WTC11 (cell line): Measurements from ENCODE around the gene MYO3A. TPM values are rescaled to one million over a fixed set of nuclear protein-coding genes. Genes with fewer than 3 reads are reported as not detected.
A peak's percentile ranks its signal among the peaks of the same experiment; 100 is the strongest.

Experiments
- ATAC-seq: fragments of 200-7000 bp; cut with Tn5 transposase; 2 replicates; pipeline ENCODE4 v1.10.0; 2021; ENCODE audit warnings: mild to moderate bottlenecking, moderate library complexity
- CTCF ChIA-PET: fragments of 300-600 bp; sonication (Branson Sonifier 250); formaldehyde crosslinking; loops from one replicate; lab custom pipeline; 2021; ENCODE audit warnings: antibody characterized with exemption; lab: Charles Lee
- POLR2A ChIA-PET: fragments of 350-600 bp; sonication (Branson Sonifier 250); formaldehyde crosslinking; loops from one replicate; lab custom pipeline; 2021; ENCODE audit warnings: antibody characterized with exemption; lab: Charles Lee
- DNase-seq: peaks from one replicate; pipeline ENCODE4 v3.0.0; 2021; ENCODE audit warnings: low spot score
- H3K27ac Mint-ChIP-seq: 2 replicates; pipeline ENCODE4 v1.8.0; 2021; ENCODE audit warnings: mixed read lengths
- H3K27me3 Mint-ChIP-seq: 2 replicates; pipeline ENCODE4 v1.8.0; 2021; ENCODE audit warnings: low read depth, mild to moderate bottlenecking, moderate library complexity, mixed read lengths
- H3K36me3 Mint-ChIP-seq: 2 replicates; pipeline ENCODE4 v1.8.0; 2021; ENCODE audit warnings: mixed read lengths
- H3K4me1 Mint-ChIP-seq: 2 replicates; pipeline ENCODE4 v1.8.0; 2022; ENCODE audit warnings: mixed read lengths
- H3K4me3 Mint-ChIP-seq: 2 replicates; pipeline ENCODE4 v1.8.0; 2021; ENCODE audit warnings: mild to moderate bottlenecking, moderate library complexity, mixed read lengths
- H3K9me3 Mint-ChIP-seq: 2 replicates; pipeline ENCODE4 v1.8.0; 2021; ENCODE audit warnings: mixed read lengths
- ATF3 ChIP-seq: sonication (generic); formaldehyde crosslinking; conservative IDR thresholded peaks from 2 replicates; pipeline ENCODE4 v1.8.1; 2022; ENCODE audit warnings: mild to moderate bottlenecking, missing genetic modification reagents
- FOXJ3 ChIP-seq: sonication (generic); formaldehyde crosslinking; IDR thresholded peaks from 2 replicates; pipeline ENCODE4 v1.9.0; 2021; ENCODE audit warnings: missing genetic modification reagents, mild to moderate bottlenecking, borderline replicate concordance
- GTF2I ChIP-seq: fragments of 250-450 bp; sonication (Bioruptor Pico); conservative IDR thresholded peaks from 2 replicates; pipeline ENCODE4 v1.4.0; 2021; ENCODE audit warnings: mild to moderate bottlenecking
- HMGXB4 ChIP-seq: sonication (generic); formaldehyde crosslinking; IDR thresholded peaks from 2 replicates; pipeline ENCODE4 v1.8.1; 2023; ENCODE audit warnings: mild to moderate bottlenecking, moderate library complexity, missing genetic modification reagents
- MXD4 ChIP-seq: fragments of 250-450 bp; sonication (Bioruptor Pico); IDR thresholded peaks from 2 replicates; pipeline ENCODE4 v1.8.0; 2021; ENCODE audit warnings: mild to moderate bottlenecking, moderate library complexity, borderline replicate concordance
- NFATC4 ChIP-seq: fragments of 250-450 bp; sonication (Bioruptor Pico); IDR thresholded peaks from 2 replicates; pipeline ENCODE4 v1.9.0; 2021; ENCODE audit warnings: mild to moderate bottlenecking
- NFYB ChIP-seq: sonication (generic); formaldehyde crosslinking; conservative IDR thresholded peaks from 2 replicates; pipeline ENCODE4 v1.8.0; 2022; ENCODE audit warnings: low read depth, missing genetic modification reagents
- NR2C2 ChIP-seq: sonication (generic); formaldehyde crosslinking; IDR thresholded peaks from 2 replicates; pipeline ENCODE4 v1.8.0; 2022; ENCODE audit warnings: mild to moderate bottlenecking, missing genetic modification reagents
- SMAD4 ChIP-seq: sonication (generic); formaldehyde crosslinking; IDR thresholded peaks from 2 replicates; pipeline ENCODE4 v1.8.0; 2022; ENCODE audit warnings: mild to moderate bottlenecking, missing genetic modification reagents
- SOX15 ChIP-seq: fragments of 250-450 bp; sonication (Bioruptor Pico); IDR thresholded peaks from 2 replicates; pipeline ENCODE4 v1.9.0; 2021; ENCODE audit warnings: mild to moderate bottlenecking
- TP53 ChIP-seq: sonication (generic); formaldehyde crosslinking; IDR thresholded peaks from 2 replicates; pipeline ENCODE4 v1.8.1; 2023; ENCODE audit warnings: mild to moderate bottlenecking, missing genetic modification reagents
- USF2 ChIP-seq: sonication (generic); formaldehyde crosslinking; IDR thresholded peaks from 2 replicates; pipeline ENCODE4 v1.8.1; 2023; ENCODE audit warnings: mild to moderate bottlenecking, missing genetic modification reagents, moderate library complexity
- ZMAT4 ChIP-seq: fragments of 250-450 bp; sonication (Bioruptor Pico); IDR thresholded peaks from 2 replicates; pipeline ENCODE4 v1.9.0; 2021; ENCODE audit warnings: mild to moderate bottlenecking
- ZNF138 ChIP-seq: sonication (generic); formaldehyde crosslinking; conservative IDR thresholded peaks from 2 replicates; pipeline ENCODE4 v1.8.1; 2022; ENCODE audit warnings: mild to moderate bottlenecking, moderate library complexity, missing genetic modification reagents
- ZNF317 ChIP-seq: sonication (generic); formaldehyde crosslinking; IDR thresholded peaks from 2 replicates; pipeline ENCODE4 v1.8.1; 2023; ENCODE audit warnings: low read depth, mild to moderate bottlenecking, moderate library complexity, missing genetic modification reagents, borderline replicate concordance
- ZNF416 ChIP-seq: fragments of 250-450 bp; sonication (Bioruptor Pico); IDR thresholded peaks from 2 replicates; pipeline ENCODE4 v1.9.0; 2021; ENCODE audit warnings: mild to moderate bottlenecking, inconsistent platforms
- total RNA-seq: library from RNA; stranded (reverse); gene quantifications from 3 replicates; pipeline ENCODE4 v1.2.3, GENCODE V29; 2021
- TF ChIP-seq, protein P1 (sequence below): fragments of 250-450 bp; sonication (Bioruptor Pico); IDR thresholded peaks from 2 replicates; pipeline ENCODE4 v1.9.0; 2021; ENCODE audit warnings: mild to moderate bottlenecking
- TF ChIP-seq, protein P2 (sequence below): sonication (generic); formaldehyde crosslinking; IDR thresholded peaks from 2 replicates; pipeline ENCODE4 v1.8.0; 2022; ENCODE audit warnings: mild to moderate bottlenecking, missing genetic modification reagents
- TF ChIP-seq, protein P3 (sequence below): sonication (generic); formaldehyde crosslinking; IDR thresholded peaks from 2 replicates; pipeline ENCODE4 v1.8.0; 2022; ENCODE audit warnings: missing genetic modification reagents

The MYO3A gene
- total RNA-seq, 1 experiment from 2014 or later, result 3.7 TPM

GRCh38 chr10:26194275-26194674 lies 260.2 kb downstream of the MYO3A start:
- peaks cover 12% of the 10 kb centered on the region for H3K4me1 Mint-ChIP-seq
- DNase-seq, result no peak
- POLR2A ChIA-PET, result no interaction called here
- no peak overlapping the region for H3K27ac Mint-ChIP-seq
- no peak overlapping the region for H3K4me3 Mint-ChIP-seq
- ATAC-seq, result no peak
- CTCF ChIA-PET, result interaction anchor here (0.6 kb wide), 1 partner anchor 117 kb away, joined by 3 read pairs; no protein-coding TSS in a partner anchor
- 0 out of 2 replicates have a peak, but pooled peaks cover 2% of the 10 kb centered on the region for H3K9me3 Mint-ChIP-seq
- H3K27me3 Mint-ChIP-seq, result no peaks in the 10 kb centered on the region
- TF ChIP-seq ZNF416 (CRISPR knock-in tag), result no peak
- no peak for TF ChIP-seq NR2C2
- no peak for TF ChIP-seq HMGXB4
- TF ChIP-seq USF2 (CRISPR knock-in tag), result no peak
- no peaks in the 10 kb centered on the region for H3K36me3 Mint-ChIP-seq

DNA sequence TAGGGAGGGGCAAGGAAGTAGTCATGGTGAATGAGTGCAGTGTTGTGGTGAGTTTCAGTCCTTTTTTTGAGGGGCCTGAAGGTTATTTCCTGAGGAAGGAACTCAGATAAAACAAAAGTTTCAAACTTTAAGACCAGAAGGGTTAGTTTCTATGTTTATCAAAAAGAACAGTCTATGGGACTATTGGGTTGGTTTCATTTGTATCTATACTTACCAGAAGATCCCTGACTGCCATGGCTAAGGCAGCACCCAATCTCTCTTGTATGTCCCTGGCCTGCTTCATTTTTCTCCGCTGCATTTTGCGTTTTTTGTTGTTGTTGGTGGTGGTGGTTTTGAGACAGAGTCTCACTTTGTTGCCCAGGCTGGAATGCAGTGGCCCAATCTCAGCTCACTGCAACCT lies 263.2 kb downstream of the MYO3A start:
- Mint-ChIP-seq H3K36me3 (no peaks in the 10 kb centered on the region), H3K4me3 (no peak overlapping the region), H3K4me1 (peaks cover 27% of the 10 kb centered on the region), H3K27me3 (no peaks in the 10 kb centered on the region), H3K27ac (no peak overlapping the region), H3K9me3 (no peaks in the 10 kb centered on the region)
- POLR2A ChIA-PET, result no interaction called here
- TF ChIP-seq, protein P1, sequence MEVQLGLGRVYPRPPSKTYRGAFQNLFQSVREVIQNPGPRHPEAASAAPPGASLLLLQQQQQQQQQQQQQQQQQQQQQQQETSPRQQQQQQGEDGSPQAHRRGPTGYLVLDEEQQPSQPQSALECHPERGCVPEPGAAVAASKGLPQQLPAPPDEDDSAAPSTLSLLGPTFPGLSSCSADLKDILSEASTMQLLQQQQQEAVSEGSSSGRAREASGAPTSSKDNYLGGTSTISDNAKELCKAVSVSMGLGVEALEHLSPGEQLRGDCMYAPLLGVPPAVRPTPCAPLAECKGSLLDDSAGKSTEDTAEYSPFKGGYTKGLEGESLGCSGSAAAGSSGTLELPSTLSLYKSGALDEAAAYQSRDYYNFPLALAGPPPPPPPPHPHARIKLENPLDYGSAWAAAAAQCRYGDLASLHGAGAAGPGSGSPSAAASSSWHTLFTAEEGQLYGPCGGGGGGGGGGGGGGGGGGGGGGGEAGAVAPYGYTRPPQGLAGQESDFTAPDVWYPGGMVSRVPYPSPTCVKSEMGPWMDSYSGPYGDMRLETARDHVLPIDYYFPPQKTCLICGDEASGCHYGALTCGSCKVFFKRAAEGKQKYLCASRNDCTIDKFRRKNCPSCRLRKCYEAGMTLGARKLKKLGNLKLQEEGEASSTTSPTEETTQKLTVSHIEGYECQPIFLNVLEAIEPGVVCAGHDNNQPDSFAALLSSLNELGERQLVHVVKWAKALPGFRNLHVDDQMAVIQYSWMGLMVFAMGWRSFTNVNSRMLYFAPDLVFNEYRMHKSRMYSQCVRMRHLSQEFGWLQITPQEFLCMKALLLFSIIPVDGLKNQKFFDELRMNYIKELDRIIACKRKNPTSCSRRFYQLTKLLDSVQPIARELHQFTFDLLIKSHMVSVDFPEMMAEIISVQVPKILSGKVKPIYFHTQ (CRISPR knock-in tag), result no peak
- TF ChIP-seq TP53, result no peak
- TF ChIP-seq FOXJ3 (CRISPR knock-in tag), result no peak
- TF ChIP-seq, protein P2, sequence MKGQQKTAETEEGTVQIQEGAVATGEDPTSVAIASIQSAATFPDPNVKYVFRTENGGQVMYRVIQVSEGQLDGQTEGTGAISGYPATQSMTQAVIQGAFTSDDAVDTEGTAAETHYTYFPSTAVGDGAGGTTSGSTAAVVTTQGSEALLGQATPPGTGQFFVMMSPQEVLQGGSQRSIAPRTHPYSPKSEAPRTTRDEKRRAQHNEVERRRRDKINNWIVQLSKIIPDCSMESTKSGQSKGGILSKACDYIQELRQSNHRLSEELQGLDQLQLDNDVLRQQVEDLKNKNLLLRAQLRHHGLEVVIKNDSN, result no peak
- TF ChIP-seq USF2 (CRISPR knock-in tag), result no peak
- no peak for TF ChIP-seq ZNF416 (CRISPR knock-in tag)
- TF ChIP-seq ZNF317 (CRISPR knock-in tag), result no peak
- TF ChIP-seq GTF2I, result no peak
- no peak for TF ChIP-seq ZMAT4
- no peak for TF ChIP-seq NFYB (CRISPR knock-in tag)
- TF ChIP-seq SOX15 (CRISPR knock-in tag), result no peak
- no peak for TF ChIP-seq MXD4 (CRISPR knock-in tag)
- TF ChIP-seq ATF3, result no peak
- ATAC-seq, result no peak
- DNase-seq, result no peak
- CTCF ChIA-PET, result no interaction called here

DNA sequence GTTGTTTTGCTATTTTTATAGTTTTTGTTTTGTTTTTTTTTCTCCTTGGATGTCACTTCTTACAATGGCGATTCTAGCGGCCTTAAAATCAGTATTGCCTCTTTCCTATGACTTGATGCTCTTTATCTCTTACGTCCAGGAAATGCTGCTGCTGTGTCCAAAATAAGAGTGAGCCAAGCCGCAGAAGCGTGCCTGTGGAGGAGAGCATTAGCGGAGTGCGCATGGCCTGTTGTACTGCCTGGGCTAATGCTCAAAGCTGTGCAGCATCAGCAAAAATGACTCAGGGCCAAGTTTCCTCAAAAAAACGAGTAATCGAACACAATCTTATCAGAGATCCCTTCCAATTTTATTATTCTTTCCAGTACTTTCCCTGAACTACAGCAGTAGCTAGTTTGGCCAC lies 264.1 kb downstream of the MYO3A start:
- Mint-ChIP-seq H3K9me3 (no peaks in the 10 kb centered on the region), H3K4me3 (no peak overlapping the region), H3K27me3 (no peaks in the 10 kb centered on the region), H3K27ac (peak overlapping the region; percentile 17; the same call in 1 of the 2 replicates), H3K36me3 (no peaks in the 10 kb centered on the region), H3K4me1 (peaks cover 27% of the 10 kb centered on the region)
- ChIA-PET POLR2A (no interaction called here), CTCF (no interaction called here)
- DNase-seq (no peak), ATAC-seq (no peak)
- no peak for TF ChIP-seq ZNF317 (CRISPR knock-in tag)
- TF ChIP-seq, protein P3, sequence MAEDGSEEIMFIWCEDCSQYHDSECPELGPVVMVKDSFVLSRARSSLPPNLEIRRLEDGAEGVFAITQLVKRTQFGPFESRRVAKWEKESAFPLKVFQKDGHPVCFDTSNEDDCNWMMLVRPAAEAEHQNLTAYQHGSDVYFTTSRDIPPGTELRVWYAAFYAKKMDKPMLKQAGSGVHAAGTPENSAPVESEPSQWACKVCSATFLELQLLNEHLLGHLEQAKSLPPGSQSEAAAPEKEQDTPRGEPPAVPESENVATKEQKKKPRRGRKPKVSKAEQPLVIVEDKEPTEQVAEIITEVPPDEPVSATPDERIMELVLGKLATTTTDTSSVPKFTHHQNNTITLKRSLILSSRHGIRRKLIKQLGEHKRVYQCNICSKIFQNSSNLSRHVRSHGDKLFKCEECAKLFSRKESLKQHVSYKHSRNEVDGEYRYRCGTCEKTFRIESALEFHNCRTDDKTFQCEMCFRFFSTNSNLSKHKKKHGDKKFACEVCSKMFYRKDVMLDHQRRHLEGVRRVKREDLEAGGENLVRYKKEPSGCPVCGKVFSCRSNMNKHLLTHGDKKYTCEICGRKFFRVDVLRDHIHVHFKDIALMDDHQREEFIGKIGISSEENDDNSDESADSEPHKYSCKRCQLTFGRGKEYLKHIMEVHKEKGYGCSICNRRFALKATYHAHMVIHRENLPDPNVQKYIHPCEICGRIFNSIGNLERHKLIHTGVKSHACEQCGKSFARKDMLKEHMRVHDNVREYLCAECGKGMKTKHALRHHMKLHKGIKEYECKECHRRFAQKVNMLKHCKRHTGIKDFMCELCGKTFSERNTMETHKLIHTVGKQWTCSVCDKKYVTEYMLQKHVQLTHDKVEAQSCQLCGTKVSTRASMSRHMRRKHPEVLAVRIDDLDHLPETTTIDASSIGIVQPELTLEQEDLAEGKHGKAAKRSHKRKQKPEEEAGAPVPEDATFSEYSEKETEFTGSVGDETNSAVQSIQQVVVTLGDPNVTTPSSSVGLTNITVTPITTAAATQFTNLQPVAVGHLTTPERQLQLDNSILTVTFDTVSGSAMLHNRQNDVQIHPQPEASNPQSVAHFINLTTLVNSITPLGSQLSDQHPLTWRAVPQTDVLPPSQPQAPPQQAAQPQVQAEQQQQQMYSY (CRISPR knock-in tag), result no peak
- no peak for TF ChIP-seq ZNF138 (CRISPR knock-in tag)
- no peak for TF ChIP-seq SMAD4 (CRISPR knock-in tag)
- no peak for TF ChIP-seq NFATC4 (CRISPR knock-in tag)
